GM12891 (cell line): ENCODE results near the gene SSU72.

ENCODE experiments used
- POLR2A ChIP-seq: IDR thresholded peaks from 2 replicates; pipeline ENCODE4 v1.6.1; 2011; ENCODE audit warnings: low read depth, low read length, control low read depth
- POLR2AphosphoS5 ChIP-seq: IDR thresholded peaks from 2 replicates; pipeline ENCODE4 v1.6.1; 2011; ENCODE audit warnings: low read depth, low read length, control low read depth
- POU2F2 ChIP-seq: IDR thresholded peaks from 2 replicates; pipeline ENCODE4 v1.6.1; 2011; ENCODE audit warnings: low read depth, mild to moderate bottlenecking, control low read depth, low read length, moderate library complexity
- SPI1 ChIP-seq: IDR thresholded peaks from 2 replicates; pipeline ENCODE4 v1.6.1; 2011; ENCODE audit warnings: low read depth, low read length, control low read depth
- TAF1 ChIP-seq: IDR thresholded peaks from 2 replicates; pipeline ENCODE4 v1.6.1; 2011; ENCODE audit warnings: low read depth, low read length, control low read depth

GRCh38 chr1:1552263-1552639 lies 22.4 kb downstream of the SSU72 start:
- TF ChIP-seq POLR2A (no peak), SPI1 (no peak), POLR2AphosphoS5 (no peak), TAF1 (no peak), POU2F2 (no peak)
